ENCODE measurements around the gene FHIT.
"Not testable (repeated sequence)": the region's sequence is repeated elsewhere in the genome, so short reads cannot be mapped to it uniquely, and the experiment has no call there.

The FHIT gene

DNA sequence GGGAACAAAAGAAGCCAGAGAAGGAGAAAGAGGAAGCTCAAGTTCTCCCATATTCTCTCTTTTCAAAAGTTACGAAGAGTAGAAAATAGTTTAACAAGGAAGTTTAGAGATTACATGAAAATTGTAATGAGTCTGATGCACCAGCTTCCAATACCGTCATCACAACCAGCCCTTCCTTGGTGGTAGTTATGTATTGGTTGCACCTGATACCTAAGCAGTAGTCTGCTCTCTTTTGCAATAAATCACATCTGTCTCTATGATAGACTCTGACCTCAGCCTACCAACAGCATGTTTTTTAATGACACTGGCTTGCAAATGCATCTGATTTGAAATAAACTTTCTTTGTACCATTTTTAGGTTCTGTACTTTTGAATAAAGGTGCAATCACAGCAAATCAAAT is 575.8 kb downstream of the FHIT start:
- Histone ChIP-seq H3K4me3 (ENCODE audit: low read depth in 1 of 2, low read length in 2 of 2) (no peak overlapping the region), H3K27ac (ENCODE audit: low read depth, low read length) (no peak overlapping the region), H3K4me1 (ENCODE audit: insufficient read depth, low read length) (no peaks in the 10 kb centered on the region), H3K9me3 (ENCODE audit: low read length) (no peaks in the 10 kb centered on the region), H3K9ac (ENCODE audit: low read length) (no peak overlapping the region), H3K27me3 (ENCODE audit: control insufficient read depth in 1 of 2, insufficient read depth in 2 of 2, low read length in 2 of 2) (no peaks in the 10 kb centered on the region), H3K36me3 (ENCODE audit: insufficient read depth, low read length) (no peaks in the 10 kb centered on the region)

DNA sequence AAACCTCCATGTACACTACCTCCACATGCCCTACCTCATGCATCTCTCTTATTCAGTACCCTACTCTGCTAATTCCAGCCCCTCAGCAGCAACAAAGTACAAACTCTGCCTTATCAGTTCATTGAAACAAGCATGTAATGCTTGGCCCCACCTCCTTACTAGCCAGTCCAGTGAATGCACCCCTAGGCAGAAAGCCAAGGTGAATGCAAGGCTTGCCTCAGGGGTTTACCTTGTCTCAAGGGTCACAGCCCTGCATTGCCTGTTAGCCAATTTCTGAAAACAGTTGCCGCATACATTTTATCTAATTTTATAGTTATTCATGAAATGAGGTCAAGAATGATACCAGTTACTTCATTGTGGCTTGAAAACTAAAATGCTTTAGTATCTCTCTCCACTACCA is 576.4 kb downstream of the FHIT start:
- Histone ChIP-seq H3K4me1 (ENCODE audit: insufficient read depth, low read length) (no peaks in the 10 kb centered on the region), H3K27ac (ENCODE audit: low read depth, low read length) (no peak overlapping the region), H3K9me3 (ENCODE audit: low read length) (no peaks in the 10 kb centered on the region), H3K27me3 (ENCODE audit: control insufficient read depth in 1 of 2, insufficient read depth in 2 of 2, low read length in 2 of 2) (no peaks in the 10 kb centered on the region), H3K36me3 (ENCODE audit: insufficient read depth, low read length) (no peaks in the 10 kb centered on the region), H3K4me3 (ENCODE audit: low read depth in 1 of 2, low read length in 2 of 2) (no peak overlapping the region), H3K9ac (ENCODE audit: low read length) (no peak overlapping the region)

DNA sequence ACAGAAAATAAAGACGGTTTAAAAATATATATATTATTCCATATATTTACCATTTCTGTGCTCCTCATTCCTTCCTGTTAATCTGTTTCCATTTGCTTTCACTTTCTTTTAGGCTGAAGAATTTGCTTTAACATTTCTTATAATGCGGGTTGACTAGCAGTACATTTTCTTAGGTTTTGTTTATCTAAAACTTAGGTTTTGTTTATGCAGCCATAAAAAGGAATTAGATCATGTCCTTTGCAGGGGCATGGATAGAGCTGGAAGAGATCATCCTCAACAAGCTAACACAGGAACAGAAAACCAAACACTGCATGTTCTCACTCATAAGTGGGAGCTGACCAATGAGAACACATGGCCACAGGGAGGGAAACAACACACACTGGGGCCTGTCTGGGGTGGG is 578.1 kb downstream of the FHIT start:
- no peaks in the 10 kb centered on the region for H3K4me1 ChIP-seq (ENCODE audit: insufficient read depth, low read length)
- no peak overlapping the region for H3K27ac ChIP-seq (ENCODE audit: low read depth, low read length)
- no peak overlapping the region for H3K9ac ChIP-seq (ENCODE audit: low read length)
- no peaks in the 10 kb centered on the region for H3K27me3 ChIP-seq (ENCODE audit: control insufficient read depth in 1 of 2, insufficient read depth in 2 of 2, low read length in 2 of 2)
- no peaks in the 10 kb centered on the region for H3K9me3 ChIP-seq (ENCODE audit: low read length)
- H3K36me3 ChIP-seq (ENCODE audit: insufficient read depth, low read length), result no peaks in the 10 kb centered on the region
- no peak overlapping the region for H3K4me3 ChIP-seq (ENCODE audit: low read depth in 1 of 2, low read length in 2 of 2)

DNA sequence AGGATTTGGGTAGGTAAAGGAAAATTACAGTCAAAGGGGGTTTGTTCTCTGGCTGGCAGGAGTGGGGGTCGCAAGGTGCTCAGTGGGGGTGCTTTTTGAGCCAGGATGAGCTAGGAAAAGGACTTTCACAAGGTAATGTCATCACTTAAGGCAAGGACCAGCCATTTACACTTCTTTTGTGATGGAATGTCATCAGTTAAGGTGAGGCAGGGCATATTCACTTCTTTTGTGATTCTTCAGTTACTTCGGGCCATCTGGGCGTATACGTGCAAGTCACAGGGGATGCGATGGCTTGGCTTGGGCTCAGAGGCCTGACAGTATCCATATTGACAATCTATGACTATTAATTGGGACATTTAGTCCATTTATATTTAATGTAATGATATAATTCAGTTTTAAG is 578.9 kb downstream of the FHIT start:
- H3K36me3 ChIP-seq (ENCODE audit: insufficient read depth, low read length); H3K4me1 ChIP-seq (ENCODE audit: insufficient read depth, low read length); H3K9ac ChIP-seq (ENCODE audit: low read length); H3K27me3 ChIP-seq (ENCODE audit: control insufficient read depth in 1 of 2, insufficient read depth in 2 of 2, low read length in 2 of 2); H3K4me3 ChIP-seq (ENCODE audit: low read depth in 1 of 2, low read length in 2 of 2); H3K27ac ChIP-seq (ENCODE audit: low read depth, low read length); H3K9me3 ChIP-seq (ENCODE audit: low read length): not testable (repeated sequence)

DNA sequence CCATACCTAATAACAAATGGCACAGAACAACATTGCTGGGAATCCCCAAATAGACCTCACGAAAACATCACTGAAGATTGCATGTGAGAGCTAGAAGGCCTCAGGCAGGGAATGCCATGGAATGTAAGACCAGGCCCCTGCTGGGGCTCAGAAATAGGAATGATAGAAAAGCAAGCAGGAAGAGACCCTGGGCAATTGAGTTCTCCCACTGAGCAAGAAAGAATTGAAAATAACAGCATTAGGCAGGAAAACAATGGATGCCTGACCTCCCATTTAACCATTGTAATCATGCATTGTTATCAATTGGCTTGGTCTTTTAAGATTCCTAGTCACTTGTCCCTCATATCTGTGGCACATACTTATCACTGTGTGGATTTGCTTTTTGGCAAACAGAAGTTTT is 581.6 kb downstream of the FHIT start:
- no peak overlapping the region for H3K9ac ChIP-seq (ENCODE audit: low read length)
- H3K27ac ChIP-seq (ENCODE audit: low read depth, low read length), result no peak overlapping the region
- no peaks in the 10 kb centered on the region for H3K9me3 ChIP-seq (ENCODE audit: low read length)
- no peaks in the 10 kb centered on the region for H3K4me1 ChIP-seq (ENCODE audit: insufficient read depth, low read length)
- H3K36me3 ChIP-seq (ENCODE audit: insufficient read depth, low read length), result no peaks in the 10 kb centered on the region
- no peak overlapping the region for H3K4me3 ChIP-seq (ENCODE audit: low read depth in 1 of 2, low read length in 2 of 2)
- no peaks in the 10 kb centered on the region for H3K27me3 ChIP-seq (ENCODE audit: control insufficient read depth in 1 of 2, insufficient read depth in 2 of 2, low read length in 2 of 2)

DNA sequence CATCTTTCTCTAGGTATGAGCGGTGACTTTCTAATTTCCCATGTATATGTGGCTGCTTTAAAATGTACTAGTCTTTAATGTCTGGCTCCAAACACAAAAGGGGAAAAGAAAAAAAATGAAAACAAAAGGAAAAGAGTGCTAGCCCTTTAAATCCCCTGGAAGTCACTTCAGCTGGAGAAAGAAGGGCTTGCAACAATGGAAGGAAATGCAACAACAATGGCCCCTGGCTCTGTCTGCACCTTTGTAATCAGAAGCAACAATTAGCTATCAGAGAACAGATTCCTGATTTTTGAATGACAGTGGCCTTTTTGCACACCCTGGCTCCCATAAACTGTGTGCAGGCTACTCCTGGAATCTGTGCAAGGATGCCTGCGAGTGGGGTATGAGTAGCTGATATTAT is 591.2 kb downstream of the FHIT start:
- Histone ChIP-seq H3K27ac (ENCODE audit: low read depth, low read length) (no peak overlapping the region), H3K4me3 (ENCODE audit: low read depth in 1 of 2, low read length in 2 of 2) (no peak overlapping the region), H3K9me3 (ENCODE audit: low read length) (no peaks in the 10 kb centered on the region), H3K27me3 (ENCODE audit: control insufficient read depth in 1 of 2, insufficient read depth in 2 of 2, low read length in 2 of 2) (no peaks in the 10 kb centered on the region), H3K9ac (ENCODE audit: low read length) (no peak overlapping the region), H3K36me3 (ENCODE audit: insufficient read depth, low read length) (no peaks in the 10 kb centered on the region), H3K4me1 (ENCODE audit: insufficient read depth, low read length) (no peaks in the 10 kb centered on the region)

DNA sequence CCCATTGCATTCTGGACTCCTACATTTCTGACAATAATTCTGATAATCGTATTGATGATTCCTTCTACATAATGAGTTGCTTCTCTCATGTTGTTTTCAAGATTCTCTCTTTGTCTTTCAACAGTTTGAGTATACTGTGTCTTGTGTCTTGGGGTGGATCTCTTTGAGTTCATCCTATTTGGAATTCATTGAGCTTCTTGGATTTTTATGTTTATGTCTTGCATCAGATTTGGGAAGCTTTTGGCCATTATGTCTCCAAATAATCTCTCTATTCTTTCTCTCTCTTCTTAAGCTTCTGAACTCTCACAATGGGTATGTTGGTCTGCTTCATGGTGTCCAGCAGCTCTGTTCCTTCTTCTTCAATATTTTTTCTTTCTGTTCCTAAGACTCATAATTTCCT is 592.2 kb downstream of the FHIT start:
- Histone ChIP-seq H3K9ac (ENCODE audit: low read length) (no peak overlapping the region), H3K27me3 (ENCODE audit: control insufficient read depth in 1 of 2, insufficient read depth in 2 of 2, low read length in 2 of 2) (no peaks in the 10 kb centered on the region), H3K27ac (ENCODE audit: low read depth, low read length) (no peak overlapping the region), H3K4me1 (ENCODE audit: insufficient read depth, low read length) (no peaks in the 10 kb centered on the region), H3K4me3 (ENCODE audit: low read depth in 1 of 2, low read length in 2 of 2) (no peak overlapping the region), H3K36me3 (ENCODE audit: insufficient read depth, low read length) (no peaks in the 10 kb centered on the region), H3K9me3 (ENCODE audit: low read length) (no peaks in the 10 kb centered on the region)

DNA sequence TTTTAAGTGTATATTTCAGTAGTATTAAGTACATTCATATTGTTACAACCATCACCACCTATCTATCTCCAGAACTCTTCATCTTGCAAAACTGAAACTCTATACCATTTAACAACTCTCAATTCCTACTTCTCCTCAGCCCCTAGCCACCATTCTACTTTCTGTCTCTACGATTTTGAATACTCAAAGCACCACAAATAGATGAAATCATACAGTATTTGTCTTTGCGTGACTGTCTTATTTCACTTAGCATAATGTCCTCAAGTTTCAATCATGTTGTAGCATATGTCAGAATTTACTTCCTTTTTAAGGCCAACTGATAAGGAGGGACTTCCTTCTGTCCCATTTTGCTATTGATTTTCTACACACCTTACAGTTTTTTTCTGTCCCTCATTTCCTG is 593.3 kb downstream of the FHIT start:
- no peaks in the 10 kb centered on the region for H3K4me1 ChIP-seq (ENCODE audit: insufficient read depth, low read length)
- H3K9me3 ChIP-seq (ENCODE audit: low read length), result no peaks in the 10 kb centered on the region
- no peak overlapping the region for H3K9ac ChIP-seq (ENCODE audit: low read length)
- H3K27me3 ChIP-seq (ENCODE audit: control insufficient read depth in 1 of 2, insufficient read depth in 2 of 2, low read length in 2 of 2), result no peaks in the 10 kb centered on the region
- no peak overlapping the region for H3K4me3 ChIP-seq (ENCODE audit: low read depth in 1 of 2, low read length in 2 of 2)
- H3K27ac ChIP-seq (ENCODE audit: low read depth, low read length), result no peak overlapping the region
- no peaks in the 10 kb centered on the region for H3K36me3 ChIP-seq (ENCODE audit: insufficient read depth, low read length)

DNA sequence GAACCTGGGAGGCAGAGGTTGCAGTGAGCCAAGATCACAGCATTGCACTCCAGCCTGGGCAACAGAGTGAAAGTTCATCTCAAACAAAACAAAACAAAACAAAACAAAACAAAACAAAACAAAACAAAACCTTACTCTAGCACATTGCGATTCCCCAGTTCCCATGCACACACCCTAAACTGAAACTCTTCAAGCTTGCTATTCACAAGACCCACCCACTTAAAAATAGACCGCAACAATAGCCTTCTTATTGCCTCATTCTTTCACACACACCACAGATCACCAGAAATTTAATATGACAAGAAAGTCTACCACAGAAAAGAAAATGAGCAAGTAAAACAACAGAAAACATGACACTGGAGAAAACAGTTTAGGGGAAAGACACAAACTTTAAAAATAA is 598.4 kb downstream of the FHIT start:
- no peak overlapping the region for H3K27ac ChIP-seq (ENCODE audit: low read depth, low read length)

DNA sequence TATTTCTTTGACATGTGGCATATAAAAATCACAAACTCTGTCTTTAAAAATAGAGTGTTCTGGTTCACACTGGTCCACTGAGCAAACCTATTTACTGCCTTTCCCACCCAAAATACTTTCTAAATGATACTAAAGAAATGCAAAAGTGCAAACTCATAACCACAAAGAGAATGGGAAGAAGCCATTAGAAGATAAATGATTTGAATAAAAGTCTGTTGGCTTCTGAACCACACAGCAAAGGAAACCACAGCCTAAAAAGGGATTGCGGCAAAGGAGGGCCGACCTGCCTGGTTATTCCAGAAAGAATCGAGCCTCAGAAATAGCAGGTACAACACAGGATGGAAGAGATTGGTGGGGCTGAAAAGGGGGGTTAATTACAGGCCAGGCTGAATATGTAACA is 599.5 kb downstream of the FHIT start:
- H3K4me3 ChIP-seq (ENCODE audit: low read depth in 1 of 2, low read length in 2 of 2), result no peak overlapping the region
- no peaks in the 10 kb centered on the region for H3K36me3 ChIP-seq (ENCODE audit: insufficient read depth, low read length)
- no peaks in the 10 kb centered on the region for H3K9me3 ChIP-seq (ENCODE audit: low read length)
- H3K4me1 ChIP-seq (ENCODE audit: insufficient read depth, low read length), result no peaks in the 10 kb centered on the region
- no peak overlapping the region for H3K9ac ChIP-seq (ENCODE audit: low read length)
- H3K27ac ChIP-seq (ENCODE audit: low read depth, low read length), result no peak overlapping the region
- H3K27me3 ChIP-seq (ENCODE audit: control insufficient read depth in 1 of 2, insufficient read depth in 2 of 2, low read length in 2 of 2), result no peaks in the 10 kb centered on the region

More for the DNA sequence above, 598.4 kb downstream of the FHIT start:
- Histone ChIP-seq H3K4me3 (ENCODE audit: low read depth in 1 of 2, low read length in 2 of 2) (no peak overlapping the region), H3K9ac (ENCODE audit: low read length) (no peak overlapping the region), H3K9me3 (ENCODE audit: low read length) (no peaks in the 10 kb centered on the region), H3K36me3 (ENCODE audit: insufficient read depth, low read length) (no peaks in the 10 kb centered on the region), H3K4me1 (ENCODE audit: insufficient read depth, low read length) (no peaks in the 10 kb centered on the region), H3K27me3 (ENCODE audit: control insufficient read depth in 1 of 2, insufficient read depth in 2 of 2, low read length in 2 of 2) (no peaks in the 10 kb centered on the region)

DNA sequence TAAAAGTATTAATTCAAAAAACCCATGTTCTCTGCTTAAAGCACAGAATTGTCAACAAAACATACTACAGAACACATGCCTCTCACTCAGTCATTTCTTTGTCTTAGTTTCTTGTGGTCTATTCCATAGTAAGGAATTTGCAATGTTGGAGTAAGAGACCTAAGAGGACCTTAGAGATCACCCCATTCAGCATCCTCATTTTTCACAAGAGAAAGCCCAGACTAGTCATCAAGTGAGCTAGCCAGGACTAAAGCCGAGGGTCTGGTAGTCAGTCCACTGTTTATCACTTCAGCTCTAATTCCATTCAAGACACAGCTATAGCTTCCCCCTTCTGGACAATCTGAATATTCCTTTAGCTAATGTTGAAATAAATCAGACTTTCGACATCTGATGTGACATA is 601.1 kb downstream of the FHIT start:
- H3K4me3 ChIP-seq (ENCODE audit: low read depth in 1 of 2, low read length in 2 of 2), result no peak overlapping the region
- no peaks in the 10 kb centered on the region for H3K36me3 ChIP-seq (ENCODE audit: insufficient read depth, low read length)
- H3K4me1 ChIP-seq (ENCODE audit: insufficient read depth, low read length), result no peaks in the 10 kb centered on the region
- no peaks in the 10 kb centered on the region for H3K9me3 ChIP-seq (ENCODE audit: low read length)
- no peak overlapping the region for H3K27ac ChIP-seq (ENCODE audit: low read depth, low read length)
- H3K9ac ChIP-seq (ENCODE audit: low read length), result no peak overlapping the region
- H3K27me3 ChIP-seq (ENCODE audit: control insufficient read depth in 1 of 2, insufficient read depth in 2 of 2, low read length in 2 of 2), result no peaks in the 10 kb centered on the region

DNA sequence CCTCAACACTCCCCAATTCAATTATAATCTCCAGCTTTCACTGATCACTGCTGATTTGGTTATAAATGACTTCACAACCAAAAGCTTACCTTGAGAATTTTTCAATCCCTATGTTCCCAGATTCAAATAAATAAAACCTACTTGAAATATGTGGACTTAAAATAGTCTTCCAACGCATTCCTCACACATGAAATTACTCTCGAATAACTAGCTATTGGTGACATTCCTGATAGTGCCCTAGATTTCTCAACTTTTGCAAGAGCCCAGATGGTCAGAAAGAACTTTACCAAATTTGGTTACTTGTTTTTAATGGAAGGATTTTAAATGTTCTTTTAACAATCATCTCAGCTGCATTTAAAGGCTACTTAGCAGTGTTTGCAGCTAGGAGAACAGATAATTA is 605.5 kb downstream of the FHIT start:
- H3K4me1 ChIP-seq (ENCODE audit: insufficient read depth, low read length), result no peaks in the 10 kb centered on the region
- no peak overlapping the region for H3K4me3 ChIP-seq (ENCODE audit: low read depth in 1 of 2, low read length in 2 of 2)
- H3K9ac ChIP-seq (ENCODE audit: low read length), result no peak overlapping the region
- H3K27ac ChIP-seq (ENCODE audit: low read depth, low read length), result no peak overlapping the region
- no peaks in the 10 kb centered on the region for H3K9me3 ChIP-seq (ENCODE audit: low read length)
- H3K27me3 ChIP-seq (ENCODE audit: control insufficient read depth in 1 of 2, insufficient read depth in 2 of 2, low read length in 2 of 2), result no peaks in the 10 kb centered on the region
- H3K36me3 ChIP-seq (ENCODE audit: insufficient read depth, low read length), result no peaks in the 10 kb centered on the region
